ENCODE measurements around the gene PIK3R1. TPM values are rescaled to one million over a fixed set of nuclear protein-coding genes. Genes with fewer than 3 reads are reported as not detected.

Gene PIK3R1
- total RNA-seq, 2 donors from 2014 or later, result 32.4 to 58.7 TPM

GRCh38 chr5:68264024-68264956, 48.7 kb downstream of the PIK3R1 start:
- H3K36me3 ChIP-seq (replicated peaks in 1 of 2; ENCODE audit: insufficient read depth in 1 of 2, low read depth in 2 of 2), result no peaks in the 10 kb centered on the region
- peak; percentile 82 for ATAC-seq
- H3K27me3 ChIP-seq, result no peaks in the 10 kb centered on the region
- H3K4me3 ChIP-seq, result no peak overlapping the region
- H3K27ac ChIP-seq, result peak overlapping the region; percentile 33 to 67 (median 64)
- TF ChIP-seq POLR2A (IDR thresholded peaks at IDR 0.05), result no peak
- TF ChIP-seq CTCF (IDR thresholded peaks at IDR 0.05), result no peak
- 40 to 44% methylated on average over 9 to 10 of the region's 10 CpGs for WGBS, 2 donors
- H3K9me3 ChIP-seq, result no peaks in the 10 kb centered on the region
- peaks cover 61% of the 10 kb centered on the region for H3K4me1 ChIP-seq
- intact Hi-C loops (cut with DNase I), result no loop called here
- DNase-seq, result peak; percentile 45 to 73 (median 62)

- Histone ChIP-seq H3K9me3 (no peaks in the 10 kb centered on the region), H3K27me3 (no peaks in the 10 kb centered on the region), H3K4me1 (peaks cover 61% of the 10 kb centered on the region), H3K36me3 (replicated peaks in 1 of 2; ENCODE audit: insufficient read depth in 1 of 2, low read depth in 2 of 2) (no peaks in the 10 kb centered on the region), H3K27ac (peak overlapping the region; percentile 33 to 67 (median 64)), H3K4me3 (no peak overlapping the region)
- 58 to 73% methylated on average over 2 of the region's 2 CpGs for WGBS, 2 donors
- ATAC-seq, result no peak
- TF ChIP-seq POLR2A (IDR thresholded peaks at IDR 0.05) (no peak), CTCF (IDR thresholded peaks at IDR 0.05) (no peak)
- DNase-seq, result no peak
- intact Hi-C loops (cut with DNase I), result no loop called here
Observed at GRCh38 chr5:68265347-68265746, 49.8 kb downstream of the PIK3R1 start.

GRCh38 chr5:68265822-68266395, 50.4 kb downstream of the PIK3R1 start:
- peak overlapping the region; percentile 8 to 66 (median 48) for H3K27ac ChIP-seq
- DNase-seq, result no peak
- H3K4me1 ChIP-seq, result peaks cover 61% of the 10 kb centered on the region
- no peaks in the 10 kb centered on the region for H3K9me3 ChIP-seq
- H3K4me3 ChIP-seq, result no peak overlapping the region
- 75 to 76% methylated on average over 3 of the region's 3 CpGs for WGBS, 2 donors
- H3K27me3 ChIP-seq, result no peaks in the 10 kb centered on the region
- ATAC-seq, result no peak
- TF ChIP-seq POLR2A (IDR thresholded peaks at IDR 0.05) (no peak), CTCF (IDR thresholded peaks at IDR 0.05) (no peak)
- H3K36me3 ChIP-seq (replicated peaks in 1 of 2; ENCODE audit: insufficient read depth in 1 of 2, low read depth in 2 of 2), result no peaks in the 10 kb centered on the region
- intact Hi-C loops (cut with DNase I), result no loop called here

GRCh38 chr5:68266457-68266856, 50.9 kb downstream of the PIK3R1 start:
- Histone ChIP-seq H3K9me3 (no peaks in the 10 kb centered on the region), H3K36me3 (replicated peaks in 1 of 2; ENCODE audit: insufficient read depth in 1 of 2, low read depth in 2 of 2) (no peaks in the 10 kb centered on the region), H3K27me3 (no peaks in the 10 kb centered on the region), H3K4me3 (no peak overlapping the region), H3K4me1 (peaks cover 65% of the 10 kb centered on the region), H3K27ac (peak overlapping the region in 3 of 4 donors; percentile 8 to 62 (median 40))
- ATAC-seq (no peak), DNase-seq (no peak)
- 75 to 87% methylated on average over 1 of the region's 1 CpG for WGBS, 2 donors
- intact Hi-C loops (cut with DNase I), result no loop called here
- TF ChIP-seq CTCF (IDR thresholded peaks at IDR 0.05) (no peak), POLR2A (IDR thresholded peaks at IDR 0.05) (no peak)

Data from body of pancreas (tissue), 4 donors.